GM18526 (cell line): Measurements from ENCODE around the gene SLC6A12.

ENCODE experiments used
- POLR2A ChIP-seq: IDR thresholded peaks from 3 replicates; pipeline ENCODE4 v1.6.1; 2011; ENCODE audit not compliant: insufficient read length; ENCODE audit errors: extremely low read depth

Gene SLC6A12

GRCh38 chr12:211142-211465 lies 2.9 kb downstream of the SLC6A12 start:
- no peak for TF ChIP-seq POLR2A

DNA sequence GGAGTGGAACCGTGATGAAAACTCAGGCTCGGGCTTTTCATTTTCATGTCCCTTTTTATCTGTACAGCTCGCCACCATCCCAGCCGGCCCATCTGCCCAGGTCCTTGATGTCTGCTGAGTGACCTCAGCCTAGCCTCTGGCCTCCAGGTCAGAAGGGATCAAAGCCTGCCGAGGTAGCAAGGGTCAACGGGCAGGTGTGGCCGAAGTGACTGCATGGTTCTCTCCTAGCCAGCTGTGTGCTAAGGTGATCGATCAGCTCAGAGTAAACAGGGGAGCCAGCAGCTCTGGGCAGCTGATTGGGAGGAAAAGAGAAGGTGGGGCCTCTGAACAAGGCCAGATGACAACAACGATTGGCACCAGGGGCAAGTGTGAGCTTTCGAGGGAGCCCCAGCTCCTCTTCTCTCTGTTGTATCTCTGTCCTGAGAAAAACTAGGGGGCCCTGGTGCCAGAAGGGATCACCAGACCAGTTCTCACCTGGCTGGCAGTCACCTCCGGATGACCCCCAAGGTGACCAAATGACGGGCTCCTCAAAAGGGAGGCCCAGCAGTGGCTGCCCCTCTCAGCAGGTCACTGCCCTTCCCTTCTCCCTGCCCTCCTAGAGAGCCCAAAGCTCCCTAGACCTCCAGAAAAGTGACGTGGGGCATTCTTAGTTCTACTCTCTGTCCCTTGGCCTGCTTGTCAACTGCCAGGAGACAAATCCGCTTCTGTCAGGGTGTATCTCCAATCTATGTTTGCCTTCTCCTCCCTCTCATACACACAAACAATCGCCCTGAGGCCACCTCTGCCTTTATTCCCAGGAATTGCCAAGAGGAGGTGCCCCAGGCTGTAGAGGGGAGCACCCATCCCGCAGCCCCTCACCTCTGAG lies 3.4 kb downstream of the SLC6A12 start:
- TF ChIP-seq POLR2A: no peak

DNA sequence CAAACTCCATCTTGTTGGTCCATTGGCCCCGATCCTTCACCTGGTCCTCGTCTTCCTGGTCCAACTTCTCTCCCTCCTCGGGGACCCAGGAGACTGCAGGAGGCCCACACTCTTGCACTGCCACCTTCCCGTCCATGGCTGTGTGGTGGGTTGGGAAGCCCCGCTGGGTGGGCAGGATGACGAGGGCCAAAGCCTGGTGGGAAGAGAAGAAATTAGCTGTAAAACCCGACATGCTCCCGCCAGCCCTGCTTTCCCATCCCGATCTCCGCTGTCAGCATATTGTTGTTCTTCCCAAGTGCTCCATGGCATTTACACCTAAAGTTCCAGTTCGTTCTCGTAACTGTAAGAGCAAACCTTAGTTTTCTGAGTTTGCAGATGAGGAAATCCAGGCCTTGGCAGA lies 4.1 kb downstream of the SLC6A12 start:
- TF ChIP-seq POLR2A: no peak

DNA sequence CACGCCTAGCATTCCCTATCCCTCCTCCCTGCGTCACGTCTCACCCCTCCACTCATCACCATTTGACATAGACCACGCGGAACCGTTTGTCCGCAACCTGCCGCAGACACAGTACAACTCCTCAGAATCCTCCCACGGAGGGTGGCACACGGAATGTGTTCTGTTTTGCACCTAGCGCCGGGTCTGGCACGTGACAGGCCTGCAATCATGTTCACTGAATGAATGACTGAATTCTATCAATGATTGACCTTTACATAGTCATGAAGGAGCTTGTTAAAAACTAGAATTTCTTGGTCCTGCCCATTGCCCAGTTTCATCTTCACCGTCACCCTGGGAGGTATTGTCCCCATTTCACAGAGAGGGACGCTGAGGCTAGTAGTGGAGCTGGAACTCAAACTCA lies 4.7 kb downstream of the SLC6A12 start:
- TF ChIP-seq POLR2A: no peak

DNA sequence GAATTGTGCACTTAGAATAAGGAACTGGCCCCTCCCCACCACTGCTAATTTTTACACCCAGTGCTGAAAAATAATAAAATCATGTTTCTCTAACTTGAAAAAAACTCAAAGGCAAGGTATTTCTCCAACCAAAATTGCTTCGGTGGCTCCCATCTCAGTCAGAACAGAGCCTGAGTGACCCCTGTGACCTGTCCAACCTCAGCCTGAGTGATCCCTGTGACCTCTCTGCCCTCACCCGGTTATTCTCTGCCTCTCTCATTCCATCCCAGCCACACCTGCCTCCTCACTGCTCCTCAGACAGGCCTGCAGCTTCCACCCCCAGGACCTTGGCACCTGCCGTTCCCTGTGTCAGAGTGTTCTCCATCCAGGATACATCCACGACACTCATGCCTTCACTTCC lies 5.1 kb downstream of the SLC6A12 start:
- TF ChIP-seq POLR2A: no peak

- TF ChIP-seq POLR2A: no peak
Observed at GRCh38 chr12:207804-208203, 6.2 kb downstream of the SLC6A12 start.

- no peak for TF ChIP-seq POLR2A
Observed at GRCh38 chr12:206746-207440, 7.1 kb downstream of the SLC6A12 start.

DNA sequence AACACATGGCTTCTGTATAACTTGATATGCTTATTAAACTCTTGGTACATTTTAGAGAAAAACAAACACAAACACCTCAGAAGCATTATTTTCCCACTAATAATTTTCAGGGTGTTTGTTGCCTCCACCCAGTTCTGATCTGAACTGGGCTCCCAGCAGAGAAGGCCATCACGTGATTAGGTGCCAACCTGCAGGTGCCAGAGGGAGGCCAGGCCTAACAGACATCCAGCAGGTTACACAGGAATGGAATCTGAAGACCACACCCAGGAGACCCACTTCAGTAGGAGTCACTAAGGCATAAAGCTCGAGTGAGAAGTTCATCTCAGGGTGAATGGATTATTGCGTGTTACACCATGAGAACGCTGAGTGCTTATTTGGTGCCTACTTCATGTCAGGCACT lies 8.9 kb downstream of the SLC6A12 start:
- no peak for TF ChIP-seq POLR2A

DNA sequence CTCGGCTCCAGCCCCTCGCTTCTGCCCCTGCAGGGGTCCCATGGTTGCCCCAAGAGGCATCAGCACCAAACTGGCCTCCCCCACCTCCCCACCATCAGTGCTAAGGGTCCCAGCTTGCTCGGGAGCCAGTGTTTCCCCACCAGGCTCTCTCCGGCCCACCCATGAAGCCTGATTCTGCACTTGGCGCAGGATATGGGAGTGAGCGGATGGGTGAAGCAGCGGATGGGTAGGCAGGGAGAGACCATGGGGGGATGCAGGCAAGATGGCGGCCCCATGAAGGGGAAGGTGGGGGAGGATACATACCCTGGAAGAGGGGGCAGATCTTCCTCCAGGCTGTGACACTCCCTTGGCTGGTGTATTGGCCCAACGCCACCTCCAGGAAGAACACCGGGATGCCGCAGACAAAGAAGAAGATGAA lies 9.7 kb downstream of the SLC6A12 start:
- TF ChIP-seq POLR2A: no peak

DNA sequence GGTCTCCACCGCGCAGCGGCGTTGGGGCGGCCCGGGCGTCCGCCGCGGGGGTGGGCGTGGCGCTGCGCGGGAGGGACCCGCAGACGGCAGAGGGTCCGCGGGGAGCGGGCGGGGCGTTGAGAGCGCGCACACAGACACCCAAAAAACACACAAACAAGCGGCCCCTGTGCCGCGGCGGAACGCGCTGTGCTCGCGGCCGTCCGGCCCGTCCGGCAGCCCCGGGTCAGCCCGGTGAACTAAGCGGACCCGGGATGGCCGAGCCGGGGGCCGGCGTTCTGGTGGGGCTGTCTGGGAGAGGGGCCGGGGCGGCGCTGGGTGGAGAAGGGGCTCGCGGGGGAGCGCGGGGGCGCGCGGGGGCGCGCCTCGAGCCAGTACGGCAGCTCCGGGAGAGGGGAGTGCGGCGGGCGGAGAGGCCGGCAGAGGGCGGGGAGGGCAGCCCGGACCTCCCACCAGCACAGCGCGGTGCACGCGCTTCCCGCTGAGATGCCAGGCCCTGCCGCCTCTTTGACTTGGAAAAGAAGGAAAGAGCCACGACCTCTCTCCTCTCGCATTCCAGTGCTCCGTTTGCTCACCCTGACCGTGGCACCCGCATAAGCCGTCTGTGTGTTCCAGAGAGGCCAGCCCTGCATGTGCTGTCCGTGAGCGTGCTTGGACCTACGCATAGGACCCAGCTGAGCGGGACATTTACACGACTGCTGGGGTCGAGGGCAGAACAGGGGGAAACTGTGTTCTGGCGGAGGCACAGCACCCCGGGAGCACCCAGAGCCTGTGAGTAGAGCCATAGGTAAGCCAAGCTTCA lies 10.3 kb downstream of the SLC6A12 start:
- TF ChIP-seq POLR2A: no peak

DNA sequence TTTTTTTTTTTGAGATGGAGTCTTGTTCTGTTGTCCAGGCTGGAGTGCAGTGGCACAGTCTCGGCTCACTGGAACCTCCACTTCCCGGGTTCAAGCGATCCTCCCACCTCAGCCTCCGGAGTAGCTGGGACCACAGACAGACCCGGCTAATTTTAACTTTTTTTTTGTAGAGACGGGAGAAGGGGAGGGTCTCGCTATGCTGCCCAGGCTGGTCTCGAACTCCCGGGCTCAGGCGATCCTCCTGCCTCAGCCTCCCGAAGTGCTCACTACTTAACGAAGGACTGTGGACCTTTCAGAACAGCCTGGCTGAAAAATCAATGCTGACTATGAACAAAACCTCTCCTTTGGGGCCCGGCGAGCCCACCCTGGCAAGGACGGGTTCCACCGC lies 10.9 kb downstream of the SLC6A12 start:
- no peak for TF ChIP-seq POLR2A

- no peak for TF ChIP-seq POLR2A
Observed at GRCh38 chr12:202081-202731, 11.8 kb downstream of the SLC6A12 start.

DNA sequence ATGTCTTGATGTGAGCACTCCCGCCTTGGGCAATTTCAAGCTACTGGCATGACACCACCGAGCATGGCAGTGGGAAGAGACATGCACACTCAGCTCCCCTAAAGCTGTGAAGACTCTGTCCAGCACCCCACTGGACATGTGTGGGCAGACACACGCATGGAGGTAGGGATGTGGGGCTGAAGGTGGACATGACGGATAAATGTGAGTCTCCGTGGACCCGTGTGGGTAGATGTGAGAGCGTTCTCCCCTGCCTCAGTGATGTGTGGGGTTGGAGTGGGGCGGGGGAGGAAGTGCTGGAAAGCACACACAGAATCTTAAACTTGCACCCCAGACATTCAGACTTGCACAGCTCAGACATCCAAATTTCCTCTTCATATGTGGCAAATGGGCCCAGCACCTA lies 12.6 kb downstream of the SLC6A12 start:
- no peak for TF ChIP-seq POLR2A

DNA sequence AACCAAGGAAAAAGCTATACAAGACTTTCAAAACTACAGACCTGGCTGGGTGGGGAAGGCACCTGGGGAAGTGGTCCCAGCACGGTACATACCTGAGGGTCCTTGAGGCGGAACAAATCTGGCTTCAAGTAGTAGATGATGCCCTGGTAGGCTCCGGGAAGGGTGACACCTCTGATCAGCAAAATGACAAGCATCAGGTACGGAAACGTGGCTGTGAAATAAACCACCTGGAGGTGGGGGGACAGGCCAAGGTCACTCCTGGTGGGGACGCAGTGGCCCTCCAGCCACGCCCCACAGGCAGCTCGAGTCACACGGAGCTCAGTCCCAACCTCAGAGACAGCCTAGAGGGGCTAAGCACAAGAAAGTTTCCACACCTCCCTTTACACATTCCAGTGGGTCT lies 15.3 kb downstream of the SLC6A12 start:
- no peak for TF ChIP-seq POLR2A

- TF ChIP-seq POLR2A: no peak
Observed at GRCh38 chr12:197911-198695, 15.9 kb downstream of the SLC6A12 start.

- no peak for TF ChIP-seq POLR2A
Observed at GRCh38 chr12:197347-197746, 16.6 kb downstream of the SLC6A12 start.
